HFF-Myc (cell line): ENCODE measurements around the gene PALMD.

Experiments used
- DNase-seq: peaks from one replicate; pipeline ENCODE4 v3.0.0-alpha.2; 2011; ENCODE audit warnings: low read depth; ENCODE audit errors: extremely low read depth
- H3K4me3 ChIP-seq: replicated peaks from 2 replicates; pipeline ENCODE4 v1.5.1; 2011; ENCODE audit warnings: low read depth, mild to moderate bottlenecking, control low read depth, low read length
- CTCF ChIP-seq: IDR thresholded peaks from 2 replicates; pipeline ENCODE4 v1.5.1; 2012; ENCODE audit warnings: mild to moderate bottlenecking, low read depth, low read length, control low read depth; ENCODE audit errors: missing control alignments

Gene PALMD

GRCh38 chr1:99657213-99658030 lies 11.5 kb downstream of the PALMD start:
- DNase-seq = no peak
- no peak for TF ChIP-seq CTCF

GRCh38 chr1:99658031-99658290 lies 12.0 kb downstream of the PALMD start:
- no peak for TF ChIP-seq CTCF
- H3K4me3 ChIP-seq = no peak overlapping the region
- no peak for DNase-seq

More at GRCh38 chr1:99657213-99658030, 11.5 kb downstream of the PALMD start:
- H3K4me3 ChIP-seq = no peak overlapping the region

- DNase-seq = no peak
- no peak overlapping the region for H3K4me3 ChIP-seq
- no peak for TF ChIP-seq CTCF
Observed at GRCh38 chr1:99659755-99660210, 13.9 kb downstream of the PALMD start.

- H3K4me3 ChIP-seq = no peak overlapping the region
- DNase-seq = no peak
- TF ChIP-seq CTCF = no peak
Observed at GRCh38 chr1:99660496-99660895, 14.6 kb downstream of the PALMD start.

- no peak for TF ChIP-seq CTCF
- H3K4me3 ChIP-seq = no peak overlapping the region
- no peak for DNase-seq
Observed at GRCh38 chr1:99661780-99662179, 15.9 kb downstream of the PALMD start.

GRCh38 chr1:99662539-99663080 lies 16.7 kb downstream of the PALMD start:
- no peak overlapping the region for H3K4me3 ChIP-seq
- no peak for DNase-seq
- TF ChIP-seq CTCF = no peak
